KBM-7 (cell line): ENCODE data around the gene GPATCH11.

ENCODE experiments used
- DNase-seq: peaks from one replicate; pipeline ENCODE4 v3.0.0-alpha.2; 2015
- in situ Hi-C: fragments of 300-500 bp; cut with MboI; formaldehyde crosslinking; loops from 2 replicates; pipeline ENCODE4 v1.14.3; 2020; ENCODE audit warnings: low sequenced_read_pairs, low pct_unique_long_range_greater_than_20kb, mixed read lengths

The GPATCH11 gene

DNA sequence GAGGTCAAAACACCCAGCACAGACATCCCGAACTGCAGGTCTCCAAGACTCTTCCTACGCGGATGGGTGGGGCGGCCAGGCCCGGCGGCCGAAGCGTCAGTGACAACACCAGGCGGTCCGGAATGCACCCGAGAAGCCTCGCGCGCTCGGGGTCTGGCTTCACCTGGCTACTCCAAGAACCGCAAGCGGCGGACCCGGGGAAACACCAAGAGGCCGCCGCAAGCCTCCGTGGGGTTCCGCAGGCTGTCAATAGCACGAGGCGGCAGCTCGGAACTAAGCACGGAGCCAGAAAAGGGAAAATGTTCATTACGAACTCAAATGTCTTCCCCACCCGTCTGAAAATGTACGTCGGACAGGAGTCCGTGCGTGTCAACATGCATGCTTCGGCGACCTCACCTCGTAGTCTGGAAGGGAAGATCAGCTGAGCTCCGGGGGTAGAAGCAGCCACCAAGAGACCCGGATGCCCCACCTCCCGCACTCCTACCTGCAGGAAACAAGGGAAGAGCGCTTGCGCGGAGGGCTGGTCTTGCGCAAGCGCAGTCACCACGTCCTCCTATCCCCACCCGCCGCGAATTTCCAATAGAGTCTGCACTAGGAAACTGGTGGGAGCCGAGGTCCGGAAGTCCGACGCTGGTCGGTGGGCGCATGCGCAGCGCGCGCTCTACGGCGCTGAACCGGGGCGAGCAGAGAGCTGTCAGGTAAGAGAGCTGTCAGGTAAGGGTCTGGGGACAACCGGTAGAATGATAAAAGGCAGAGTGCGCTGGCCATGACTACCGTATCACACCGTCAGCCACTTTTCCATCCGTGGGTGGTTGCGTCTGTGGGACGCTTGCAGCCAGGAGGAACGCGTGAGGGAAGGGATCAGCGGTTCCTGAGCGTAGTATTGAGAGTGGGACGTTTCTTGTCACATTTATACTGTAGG, at the start of gene GPATCH11, which contains the start of gene HEATR5B:
GPATCH11 (plus strand) TSS at position 646 of the 922 bp plus-strand sequence. CDS start 3,864 bp downstream, outside the sequence.
HEATR5B (minus strand) TSS at position 500 of the 922 bp plus-strand sequence. CDS start 958 bp downstream, outside the sequence.
- in situ Hi-C loops: no loop called here
- peak; percentile 98 for DNase-seq

- in situ Hi-C loops: no loop called here
- no peak for DNase-seq
Observed at GRCh38 chr2:37037771-37038170, 46.5 kb upstream of the GPATCH11 start.

DNA sequence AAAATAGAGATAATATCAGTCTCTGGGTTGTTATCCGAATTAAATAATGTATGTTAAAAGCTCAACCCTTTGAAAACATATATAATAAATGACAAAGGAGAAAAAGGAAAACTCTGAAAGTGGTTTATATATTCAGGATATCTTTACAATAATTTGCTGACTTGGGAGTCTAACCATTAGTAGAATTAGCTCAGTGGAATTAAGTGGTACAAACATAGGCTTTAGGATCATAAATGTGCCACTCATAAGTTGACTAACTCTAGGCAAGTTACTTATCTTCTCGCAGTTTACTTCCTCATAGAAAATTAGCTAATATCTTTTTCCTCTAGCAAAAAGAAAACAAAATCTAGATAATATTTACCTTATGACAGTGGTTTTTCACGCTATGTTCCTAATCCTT, 44.7 kb upstream of the GPATCH11 start:
- in situ Hi-C loops: no loop called here
- no peak for DNase-seq

DNA sequence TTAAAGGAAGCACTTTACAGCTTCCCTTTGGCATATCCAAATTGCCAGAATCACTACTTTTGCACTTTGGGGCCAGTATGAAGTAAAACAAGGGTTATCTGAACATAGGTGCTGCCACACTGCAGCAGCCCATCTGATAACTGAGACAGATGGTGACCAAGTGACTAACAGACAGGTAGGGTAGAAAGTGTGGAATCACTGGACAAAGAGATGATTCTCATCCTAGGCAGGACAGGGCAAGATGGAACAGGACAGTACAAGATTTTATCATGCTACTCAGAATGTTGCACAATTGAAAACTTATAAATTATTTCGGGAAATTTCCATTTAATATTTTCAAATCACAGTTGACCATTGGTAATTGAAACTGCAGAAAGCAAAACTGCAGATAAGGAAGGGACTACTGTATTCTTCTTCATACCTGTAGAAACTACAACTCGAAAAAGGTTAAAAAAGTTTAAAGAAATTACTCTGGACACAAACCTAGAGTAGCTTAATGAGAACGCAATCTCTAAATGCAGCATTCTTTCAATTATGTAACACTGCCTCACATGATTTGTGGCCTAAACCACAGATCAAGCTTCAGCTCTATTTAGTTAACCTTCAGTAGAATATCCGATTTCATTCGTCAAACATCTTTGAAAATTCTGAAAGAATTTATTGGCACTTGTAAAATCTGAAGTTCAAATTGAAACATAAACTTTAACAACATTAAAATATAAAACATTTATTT, 31.6 kb upstream of the GPATCH11 start:
- DNase-seq: no peak
- in situ Hi-C loops: no loop called here

DNA sequence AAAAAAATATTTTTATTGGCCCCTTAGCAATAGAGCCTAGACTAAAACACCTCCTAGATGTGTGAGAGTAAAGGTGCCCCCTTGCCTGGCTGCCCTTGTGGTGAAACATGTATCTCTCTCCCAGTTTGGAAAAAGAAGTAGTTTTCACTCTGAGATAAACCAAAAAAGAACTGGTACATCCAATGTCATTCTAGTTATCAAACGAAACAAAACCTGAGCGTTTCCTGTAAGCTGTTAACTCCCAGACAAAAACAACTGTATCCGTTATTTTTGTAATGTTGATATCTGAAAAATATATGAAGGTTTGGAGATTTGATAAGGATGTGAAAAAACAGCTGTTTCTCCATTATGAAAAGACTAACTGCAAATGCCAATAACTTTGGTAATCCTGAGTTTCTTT, 24.5 kb upstream of the GPATCH11 start:
- in situ Hi-C loops: no loop called here

DNA sequence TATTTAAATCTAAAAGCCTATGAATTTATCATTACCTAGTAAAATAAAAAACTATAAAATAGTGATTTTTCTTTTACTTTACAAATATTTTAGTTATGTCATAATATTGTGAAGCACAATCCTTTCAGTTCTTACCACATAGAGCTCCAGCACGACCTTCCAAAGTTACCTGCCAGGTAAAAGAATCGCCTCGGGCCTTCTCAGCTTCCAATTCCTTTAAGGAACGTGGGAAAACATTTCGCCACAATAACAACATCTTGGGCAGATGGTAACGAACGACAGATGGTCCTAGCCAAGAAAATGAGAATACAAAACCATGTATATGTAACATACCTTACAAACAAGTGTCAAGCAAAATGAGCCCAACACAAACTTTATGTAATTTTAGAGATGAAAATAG, 23.9 kb upstream of the GPATCH11 start:
- in situ Hi-C loops: no loop called here
- no peak for DNase-seq

More for the DNA sequence above, 24.5 kb upstream of the GPATCH11 start:
- no peak for DNase-seq

DNA sequence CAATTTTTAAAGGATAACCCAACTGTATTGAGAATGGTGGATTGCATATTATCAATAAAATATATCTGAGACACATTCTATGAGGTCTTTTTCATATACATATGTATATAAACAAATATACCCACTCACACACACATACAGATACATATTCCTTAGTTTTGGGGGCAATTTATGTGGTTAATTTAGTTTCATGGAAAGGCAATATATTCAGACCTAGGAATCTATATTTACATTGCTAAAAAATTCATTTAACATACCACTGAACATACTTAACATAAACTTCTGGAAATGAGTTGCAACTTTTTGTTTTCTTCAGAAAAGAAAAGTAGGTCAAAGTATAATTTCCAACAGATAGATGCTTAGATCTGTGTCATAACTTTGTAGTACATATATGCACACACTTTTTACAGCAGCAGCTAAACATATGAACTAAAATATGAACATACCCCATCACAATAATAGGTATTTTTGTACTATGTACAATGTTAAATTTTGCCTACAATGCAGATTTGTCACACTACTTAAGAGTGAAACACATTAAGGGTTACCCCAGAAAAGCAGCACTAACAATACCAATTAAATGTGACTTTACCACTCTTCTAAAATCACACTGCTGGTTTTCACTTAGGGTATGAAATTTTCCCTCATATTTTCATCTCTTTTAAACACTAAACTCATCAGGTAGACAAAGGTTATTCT, 23.2 kb upstream of the GPATCH11 start:
- in situ Hi-C loops: no loop called here
- no peak for DNase-seq

DNA sequence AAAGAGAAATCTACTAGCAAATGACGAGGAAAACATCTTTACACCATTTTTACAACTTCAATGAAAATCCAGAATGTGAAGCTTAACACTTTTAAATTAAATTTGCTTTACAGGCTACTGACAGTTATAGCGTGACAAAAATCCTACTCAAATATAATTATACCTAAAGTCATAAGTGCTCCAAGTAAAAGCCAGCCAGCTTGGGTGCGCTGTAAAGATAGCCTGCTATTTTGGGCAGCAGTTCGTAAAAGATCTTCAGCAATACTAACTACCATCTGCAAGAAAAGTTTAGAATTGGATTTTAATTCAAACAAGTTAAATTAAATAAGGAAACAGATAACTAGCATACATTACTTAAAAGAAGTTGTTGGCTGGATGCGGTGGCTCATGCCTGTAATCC, 22.5 kb upstream of the GPATCH11 start:
- in situ Hi-C loops: no loop called here
- DNase-seq: no peak

- no peak for DNase-seq
- in situ Hi-C loops: no loop called here
Observed at GRCh38 chr2:37068686-37069085, 15.6 kb upstream of the GPATCH11 start.

DNA sequence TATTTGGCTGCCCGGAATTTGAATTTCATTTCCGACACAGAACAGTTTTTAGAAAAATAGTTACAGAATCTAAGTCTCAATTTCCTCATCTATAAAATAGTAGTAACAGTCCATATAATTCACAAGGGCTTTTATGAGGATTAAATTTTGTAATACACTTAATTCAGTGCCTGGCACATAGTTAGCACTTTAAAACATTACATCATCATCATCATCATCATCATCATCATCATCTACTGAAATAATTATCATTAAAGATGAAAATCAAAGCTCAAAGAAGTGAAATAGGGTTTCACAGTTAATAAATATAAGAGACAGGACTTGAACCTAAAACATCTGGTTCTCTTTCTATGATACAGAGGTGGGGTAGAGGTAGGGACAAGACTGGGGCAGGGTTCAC, 13.4 kb upstream of the GPATCH11 start:
- no peak for DNase-seq
- in situ Hi-C loops: no loop called here

DNA sequence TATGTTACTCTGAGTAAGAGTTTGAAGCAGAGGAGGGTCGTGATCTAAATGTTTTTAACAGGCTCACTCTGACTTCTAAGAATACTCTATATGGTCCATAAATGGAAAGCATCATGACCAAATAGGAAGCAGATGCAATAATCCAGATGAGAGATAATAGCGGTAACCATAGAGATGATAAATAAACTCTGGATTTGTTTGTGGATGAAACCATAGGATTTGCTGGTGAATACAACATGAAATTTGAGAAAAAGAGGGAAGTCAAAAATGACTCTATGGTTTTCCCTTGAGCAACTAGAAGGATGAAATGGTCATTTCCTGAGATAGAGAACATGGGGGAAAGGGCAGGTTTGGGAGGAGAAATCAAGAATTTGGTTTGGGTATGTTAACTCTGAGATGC, 4.1 kb upstream of the GPATCH11 start:
- in situ Hi-C loops: no loop called here
- peak; percentile 70 for DNase-seq

- peak; percentile 39 for DNase-seq
- in situ Hi-C loops: no loop called here
Observed at GRCh38 chr2:37080689-37081088, 3.6 kb upstream of the GPATCH11 start.

DNA sequence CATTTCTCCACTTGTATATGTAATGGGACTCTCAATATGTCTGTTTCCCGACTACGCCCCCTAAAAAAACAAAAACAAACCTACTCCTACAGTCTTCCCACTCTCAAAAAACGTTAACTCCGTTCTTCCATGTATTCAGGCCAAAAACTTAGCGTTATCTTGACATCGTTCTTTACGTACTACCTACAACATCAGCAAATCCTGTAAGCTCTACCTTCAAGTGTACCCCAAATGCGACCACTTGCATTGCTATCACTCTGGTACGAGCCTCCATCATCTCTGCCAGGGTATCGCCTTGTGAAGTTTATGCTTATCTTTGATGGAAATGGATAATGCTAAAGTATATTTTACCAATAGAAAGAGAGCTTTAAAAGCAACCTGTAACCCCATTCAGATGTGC, 479 bp downstream of the GPATCH11 start:
- DNase-seq: no peak
- in situ Hi-C loops: no loop called here

- no peak for DNase-seq
- in situ Hi-C loops: no loop called here
Observed at GRCh38 chr2:37085731-37086147, 1.4 kb downstream of the GPATCH11 start.

GRCh38 chr2:37090019-37090477, 5.7 kb downstream of the GPATCH11 start:
- DNase-seq: no peak
- in situ Hi-C loops: no loop called here

GRCh38 chr2:37091873-37092272, 7.6 kb downstream of the GPATCH11 start:
- DNase-seq: no peak
- in situ Hi-C loops: no loop called here

- no peak for DNase-seq
Observed at GRCh38 chr2:37096568-37096967, 12.2 kb downstream of the GPATCH11 start.

GRCh38 chr2:37098416-37099118, 14.2 kb downstream of the GPATCH11 start:
- in situ Hi-C loops: no loop called here
- no peak for DNase-seq

More at GRCh38 chr2:37096568-37096967, 12.2 kb downstream of the GPATCH11 start:
- in situ Hi-C loops: no loop called here

DNA sequence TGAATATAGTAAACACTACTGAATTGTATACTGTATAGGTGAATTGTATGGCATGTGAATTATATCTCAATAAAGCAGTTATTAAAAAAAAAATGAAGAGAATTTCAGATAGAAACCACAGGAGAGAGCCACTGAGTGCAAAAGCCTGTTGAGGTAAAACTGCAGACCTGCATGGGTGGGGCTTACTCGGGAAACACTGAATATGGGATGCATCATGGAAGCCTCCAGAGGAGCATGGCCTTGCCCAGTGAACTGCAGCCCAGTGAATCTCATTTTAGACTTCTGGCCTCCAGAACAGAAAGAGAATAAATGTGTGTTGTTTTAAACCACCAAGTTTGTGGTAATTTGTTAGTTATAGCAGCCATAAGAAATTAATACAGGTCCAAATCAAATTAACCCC, 15.7 kb downstream of the GPATCH11 start:
- no peak for DNase-seq
- in situ Hi-C loops: no loop called here
